Suprapubic skin (tissue), 3 donors: Measurements from ENCODE around the gene CACNA1S.

Source experiments
- POLR2A ChIP-seq, 2 donors: fragments of 450-650 bp; IDR thresholded peaks; one replicate each; pipeline ENCODE4 v1.6.1; 2017; ENCODE audit warnings: antibody characterized with exemption in 2 of 2, mild to moderate bottlenecking in 2 of 2, moderate library complexity in 2 of 2
- TF ChIP-seq, protein P1 (sequence below), 2 donors: fragments of 200-600 bp in 1 of 2; fragments of 450-650 bp in 1 of 2; sonication (generic) in 1 of 2; IDR thresholded peaks; one replicate each; pipeline ENCODE4 v1.5.1; 2016 to 2019; ENCODE audit warnings: antibody characterized with exemption in 2 of 2, mild to moderate bottlenecking in 1 of 2, moderate library complexity in 1 of 2

GRCh38 chr1:201105688-201106087 is 6.5 kb downstream of the CACNA1S start:
- TF ChIP-seq, protein P1, sequence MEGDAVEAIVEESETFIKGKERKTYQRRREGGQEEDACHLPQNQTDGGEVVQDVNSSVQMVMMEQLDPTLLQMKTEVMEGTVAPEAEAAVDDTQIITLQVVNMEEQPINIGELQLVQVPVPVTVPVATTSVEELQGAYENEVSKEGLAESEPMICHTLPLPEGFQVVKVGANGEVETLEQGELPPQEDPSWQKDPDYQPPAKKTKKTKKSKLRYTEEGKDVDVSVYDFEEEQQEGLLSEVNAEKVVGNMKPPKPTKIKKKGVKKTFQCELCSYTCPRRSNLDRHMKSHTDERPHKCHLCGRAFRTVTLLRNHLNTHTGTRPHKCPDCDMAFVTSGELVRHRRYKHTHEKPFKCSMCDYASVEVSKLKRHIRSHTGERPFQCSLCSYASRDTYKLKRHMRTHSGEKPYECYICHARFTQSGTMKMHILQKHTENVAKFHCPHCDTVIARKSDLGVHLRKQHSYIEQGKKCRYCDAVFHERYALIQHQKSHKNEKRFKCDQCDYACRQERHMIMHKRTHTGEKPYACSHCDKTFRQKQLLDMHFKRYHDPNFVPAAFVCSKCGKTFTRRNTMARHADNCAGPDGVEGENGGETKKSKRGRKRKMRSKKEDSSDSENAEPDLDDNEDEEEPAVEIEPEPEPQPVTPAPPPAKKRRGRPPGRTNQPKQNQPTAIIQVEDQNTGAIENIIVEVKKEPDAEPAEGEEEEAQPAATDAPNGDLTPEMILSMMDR (IDR thresholded peaks at IDR 0.05), result no peak
- no peak for TF ChIP-seq POLR2A (IDR thresholded peaks at IDR 0.05)
